ENCODE data around the gene OGDH. TPM values are rescaled to one million over a fixed set of nuclear protein-coding genes. Genes with fewer than 3 reads are reported as not detected.

Gene OGDH
- total RNA-seq, 2 donors from 2014 or later: 36.1 to 46.1 TPM

GRCh38 chr7:44650772-44651171, 44.3 kb downstream of the OGDH start:
- no peak overlapping the region for H3K4me3 ChIP-seq
- no peak for DNase-seq
- intact Hi-C loops (cut with DNase I): no loop called here
- H3K9me3 ChIP-seq: no peaks in the 10 kb centered on the region
- no peak for ATAC-seq
- H3K4me1 ChIP-seq: no peaks in the 10 kb centered on the region
- H3K27me3 ChIP-seq: no peaks in the 10 kb centered on the region
- H3K36me3 ChIP-seq (replicated peaks in 1 of 2; ENCODE audit: insufficient read depth in 1 of 2, low read depth in 2 of 2): peaks cover 0 to 8% of the 10 kb centered on the region in 2 donors
- TF ChIP-seq POLR2A (IDR thresholded peaks at IDR 0.05): no peak
- TF ChIP-seq, protein P1, sequence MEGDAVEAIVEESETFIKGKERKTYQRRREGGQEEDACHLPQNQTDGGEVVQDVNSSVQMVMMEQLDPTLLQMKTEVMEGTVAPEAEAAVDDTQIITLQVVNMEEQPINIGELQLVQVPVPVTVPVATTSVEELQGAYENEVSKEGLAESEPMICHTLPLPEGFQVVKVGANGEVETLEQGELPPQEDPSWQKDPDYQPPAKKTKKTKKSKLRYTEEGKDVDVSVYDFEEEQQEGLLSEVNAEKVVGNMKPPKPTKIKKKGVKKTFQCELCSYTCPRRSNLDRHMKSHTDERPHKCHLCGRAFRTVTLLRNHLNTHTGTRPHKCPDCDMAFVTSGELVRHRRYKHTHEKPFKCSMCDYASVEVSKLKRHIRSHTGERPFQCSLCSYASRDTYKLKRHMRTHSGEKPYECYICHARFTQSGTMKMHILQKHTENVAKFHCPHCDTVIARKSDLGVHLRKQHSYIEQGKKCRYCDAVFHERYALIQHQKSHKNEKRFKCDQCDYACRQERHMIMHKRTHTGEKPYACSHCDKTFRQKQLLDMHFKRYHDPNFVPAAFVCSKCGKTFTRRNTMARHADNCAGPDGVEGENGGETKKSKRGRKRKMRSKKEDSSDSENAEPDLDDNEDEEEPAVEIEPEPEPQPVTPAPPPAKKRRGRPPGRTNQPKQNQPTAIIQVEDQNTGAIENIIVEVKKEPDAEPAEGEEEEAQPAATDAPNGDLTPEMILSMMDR (IDR thresholded peaks at IDR 0.05): no peak
- no peak overlapping the region for H3K27ac ChIP-seq
- WGBS, 2 donors: 71 to 73% methylated on average over 2 to 5 of the region's 5 CpGs

GRCh38 chr7:44652535-44652934, 46.1 kb downstream of the OGDH start:
- Histone ChIP-seq H3K36me3 (replicated peaks in 1 of 2; ENCODE audit: insufficient read depth in 1 of 2, low read depth in 2 of 2) (peaks cover 0 to 10% of the 10 kb centered on the region in 2 donors), H3K4me1 (no peaks in the 10 kb centered on the region), H3K4me3 (no peak overlapping the region), H3K9me3 (no peaks in the 10 kb centered on the region), H3K27me3 (no peaks in the 10 kb centered on the region), H3K27ac (no peak overlapping the region)
- 80 to 91% methylated on average over 5 of the region's 5 CpGs for WGBS, 2 donors
- DNase-seq (no peak), ATAC-seq (no peak)
- intact Hi-C loops (cut with DNase I): no loop called here
- no peak for TF ChIP-seq POLR2A (IDR thresholded peaks at IDR 0.05)
- TF ChIP-seq, protein P1 (IDR thresholded peaks at IDR 0.05): no peak

DNA sequence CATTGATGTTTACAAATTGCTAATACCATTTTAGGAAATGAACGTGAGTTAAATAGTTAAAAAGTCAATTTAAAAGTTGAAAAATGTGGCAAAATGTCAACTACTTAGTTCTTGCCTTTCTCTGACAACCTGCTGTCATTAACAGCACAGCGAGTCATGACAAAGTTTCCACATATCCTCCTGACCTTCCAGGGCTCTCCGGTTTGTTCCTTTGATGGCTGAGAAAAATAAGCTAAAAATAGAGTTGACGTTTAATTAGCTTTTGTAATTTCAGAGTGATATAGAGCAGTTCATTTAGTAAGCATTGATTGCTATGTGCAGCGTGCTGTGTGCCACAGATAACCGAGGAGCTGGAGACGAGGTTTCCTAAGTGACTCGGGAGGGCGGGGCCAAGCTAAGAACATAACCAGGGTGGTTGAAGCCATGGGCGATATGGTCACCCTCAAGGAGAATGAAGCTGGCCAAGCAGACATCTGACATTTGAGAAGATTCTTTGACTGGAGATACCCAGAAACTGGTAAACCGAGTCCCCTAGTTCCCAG, 47.9 kb downstream of the OGDH start:
- no peaks in the 10 kb centered on the region for H3K9me3 ChIP-seq
- H3K4me3 ChIP-seq: no peak overlapping the region
- TF ChIP-seq, protein P1 (IDR thresholded peaks at IDR 0.05): no peak
- TF ChIP-seq POLR2A (IDR thresholded peaks at IDR 0.05): no peak
- ATAC-seq: no peak
- peaks cover 0 to 5% of the 10 kb centered on the region in 2 donors for H3K36me3 ChIP-seq (replicated peaks in 1 of 2; ENCODE audit: insufficient read depth in 1 of 2, low read depth in 2 of 2)
- intact Hi-C loops (cut with DNase I): no loop called here
- no peaks in the 10 kb centered on the region for H3K4me1 ChIP-seq
- no peaks in the 10 kb centered on the region for H3K27me3 ChIP-seq
- WGBS, 2 donors: 85 to 92% methylated on average over 11 of the region's 11 CpGs
- no peak for DNase-seq
- H3K27ac ChIP-seq: no peak overlapping the region

DNA sequence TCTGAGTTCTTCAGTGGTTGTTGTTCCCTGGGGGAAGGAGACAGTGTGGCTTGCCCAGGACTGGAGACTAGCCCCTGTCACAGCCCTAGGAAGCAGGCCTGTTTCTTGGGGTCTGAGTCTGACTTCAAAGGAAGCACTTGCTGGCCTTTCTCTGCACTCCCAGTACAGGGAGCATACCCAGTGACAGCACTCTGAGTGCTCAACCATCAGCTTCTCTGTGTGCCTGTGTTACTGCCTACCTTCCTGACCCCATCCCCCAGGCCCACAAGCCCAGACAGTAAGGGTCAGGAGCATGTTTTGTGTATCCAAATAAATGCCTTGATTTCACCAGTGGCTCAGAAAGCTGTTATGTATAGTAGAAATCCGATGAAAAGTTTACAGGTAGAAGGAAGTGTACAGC, 48.9 kb downstream of the OGDH start:
- Histone ChIP-seq H3K4me1 (no peaks in the 10 kb centered on the region), H3K27ac (no peak overlapping the region), H3K36me3 (replicated peaks in 1 of 2; ENCODE audit: insufficient read depth in 1 of 2, low read depth in 2 of 2) (peaks cover 0 to 5% of the 10 kb centered on the region in 2 donors), H3K4me3 (no peak overlapping the region), H3K9me3 (no peaks in the 10 kb centered on the region), H3K27me3 (no peaks in the 10 kb centered on the region)
- TF ChIP-seq POLR2A (IDR thresholded peaks at IDR 0.05): no peak
- TF ChIP-seq, protein P1 (IDR thresholded peaks at IDR 0.05): no peak
- ATAC-seq (no peak), DNase-seq (no peak)
- 58 to 83% methylated on average over 1 of the region's 1 CpG for WGBS, 2 donors
- intact Hi-C loops (cut with DNase I): no loop called here

DNA sequence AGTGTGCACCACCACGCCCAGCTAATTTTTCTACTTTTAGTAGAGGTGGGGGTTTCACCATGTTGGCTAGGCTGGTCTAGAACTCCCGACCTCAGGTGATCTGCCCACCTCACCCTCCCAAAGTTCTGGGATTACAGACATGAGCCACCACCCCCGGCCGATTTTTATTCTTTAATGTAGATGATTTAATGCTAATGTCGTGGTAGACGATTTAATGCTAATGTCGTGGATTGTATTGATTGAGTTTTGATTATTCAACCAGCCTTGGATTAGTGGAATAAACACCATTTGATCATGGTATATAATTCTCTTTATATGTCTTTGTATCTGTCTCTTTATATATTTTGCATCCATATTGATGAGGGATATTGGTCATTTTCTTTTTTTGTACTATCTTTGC, 52.6 kb downstream of the OGDH start:
- ATAC-seq: no peak
- Histone ChIP-seq H3K36me3 (replicated peaks in 1 of 2; ENCODE audit: insufficient read depth in 1 of 2, low read depth in 2 of 2) (peaks cover 0 to 7% of the 10 kb centered on the region in 2 donors), H3K4me3 (no peak overlapping the region), H3K27ac (no peak overlapping the region), H3K27me3 (no peaks in the 10 kb centered on the region), H3K9me3 (no peaks in the 10 kb centered on the region), H3K4me1 (no peaks in the 10 kb centered on the region)
- TF ChIP-seq POLR2A (IDR thresholded peaks at IDR 0.05): no peak
- TF ChIP-seq, protein P1 (IDR thresholded peaks at IDR 0.05): no peak
- no peak for DNase-seq
- intact Hi-C loops (cut with DNase I): no loop called here
- 96 to 97% methylated on average over 7 of the region's 7 CpGs for WGBS, 2 donors
